ENCODE measurements around the gene PPP1R9B. TPM values are rescaled to one million over a fixed set of nuclear protein-coding genes. Genes with fewer than 3 reads are reported as not detected.

PPP1R9B gene
- polyA plus RNA-seq, 1 donor, result 30.7 TPM

GRCh38 chr17:50187751-50188530 lies 37.5 kb upstream of the PPP1R9B start:
- no peak for DNase-seq
- no peak overlapping the region for H3K27ac ChIP-seq (ENCODE audit: low read length)
- peaks cover 4% of the 10 kb centered on the region for H3K9me3 ChIP-seq (ENCODE audit: control insufficient read depth, low read depth, low read length)
- no peaks in the 10 kb centered on the region for H3K27me3 ChIP-seq (ENCODE audit: control insufficient read depth, insufficient read depth, low read length)
- no peak overlapping the region for H3K4me3 ChIP-seq (ENCODE audit: low read length)
- no CpG with 5 or more reads among the region's 17 CpGs for WGBS (ENCODE audit: insufficient coverage, low lambda C conversion rate)
- peaks cover 73% of the 10 kb centered on the region for H3K36me3 ChIP-seq (ENCODE audit: control insufficient read depth, insufficient read depth, low read length)
- no peaks in the 10 kb centered on the region for H3K4me1 ChIP-seq (ENCODE audit: control insufficient read depth, insufficient read depth, low read length)

- no CpG with 5 or more reads among the region's 4 CpGs for WGBS (ENCODE audit: insufficient coverage, low lambda C conversion rate)
- H3K27ac ChIP-seq (ENCODE audit: low read length), result no peak overlapping the region
- no peak overlapping the region for H3K4me3 ChIP-seq (ENCODE audit: low read length)
- H3K36me3 ChIP-seq (ENCODE audit: control insufficient read depth, insufficient read depth, low read length), result peaks cover 68% of the 10 kb centered on the region
- no peaks in the 10 kb centered on the region for H3K4me1 ChIP-seq (ENCODE audit: control insufficient read depth, insufficient read depth, low read length)
- H3K9me3 ChIP-seq (ENCODE audit: control insufficient read depth, low read depth, low read length), result peaks cover 4% of the 10 kb centered on the region
- no peak for DNase-seq
- H3K27me3 ChIP-seq (ENCODE audit: control insufficient read depth, insufficient read depth, low read length), result no peaks in the 10 kb centered on the region
Measured at GRCh38 chr17:50187394-50187725, 36.9 kb upstream of the PPP1R9B start.

- H3K4me1 ChIP-seq (ENCODE audit: control insufficient read depth, insufficient read depth, low read length), result no peaks in the 10 kb centered on the region
- no peak for DNase-seq
- peaks cover 62% of the 10 kb centered on the region for H3K36me3 ChIP-seq (ENCODE audit: control insufficient read depth, insufficient read depth, low read length)
- H3K4me3 ChIP-seq (ENCODE audit: low read length), result no peak overlapping the region
- H3K9me3 ChIP-seq (ENCODE audit: control insufficient read depth, low read depth, low read length), result peaks cover 4% of the 10 kb centered on the region
- H3K27me3 ChIP-seq (ENCODE audit: control insufficient read depth, insufficient read depth, low read length), result no peaks in the 10 kb centered on the region
- no CpG with 5 or more reads among the region's 24 CpGs for WGBS (ENCODE audit: insufficient coverage, low lambda C conversion rate)
- no peak overlapping the region for H3K27ac ChIP-seq (ENCODE audit: low read length)
Measured at GRCh38 chr17:50186661-50187393, 36.4 kb upstream of the PPP1R9B start.

- H3K27ac ChIP-seq (ENCODE audit: low read length), result no peak overlapping the region
- no peaks in the 10 kb centered on the region for H3K27me3 ChIP-seq (ENCODE audit: control insufficient read depth, insufficient read depth, low read length)
- peaks cover 53% of the 10 kb centered on the region for H3K36me3 ChIP-seq (ENCODE audit: control insufficient read depth, insufficient read depth, low read length)
- H3K9me3 ChIP-seq (ENCODE audit: control insufficient read depth, low read depth, low read length), result peaks cover 4% of the 10 kb centered on the region
- WGBS (ENCODE audit: insufficient coverage, low lambda C conversion rate), result 92% methylated on average over 5 of the region's 31 CpGs
- no peak for DNase-seq
- no peaks in the 10 kb centered on the region for H3K4me1 ChIP-seq (ENCODE audit: control insufficient read depth, insufficient read depth, low read length)
- no peak overlapping the region for H3K4me3 ChIP-seq (ENCODE audit: low read length)
Measured at GRCh38 chr17:50185631-50186471, 35.4 kb upstream of the PPP1R9B start.

- Histone ChIP-seq H3K27me3 (ENCODE audit: control insufficient read depth, insufficient read depth, low read length) (no peaks in the 10 kb centered on the region), H3K9me3 (ENCODE audit: control insufficient read depth, low read depth, low read length) (peaks cover 4% of the 10 kb centered on the region), H3K4me3 (ENCODE audit: low read length) (no peak overlapping the region), H3K4me1 (ENCODE audit: control insufficient read depth, insufficient read depth, low read length) (no peaks in the 10 kb centered on the region), H3K36me3 (ENCODE audit: control insufficient read depth, insufficient read depth, low read length) (peaks cover 43% of the 10 kb centered on the region), H3K27ac (ENCODE audit: low read length) (no peak overlapping the region)
- DNase-seq, result no peak
- no CpG with 5 or more reads among the region's 19 CpGs for WGBS (ENCODE audit: insufficient coverage, low lambda C conversion rate)
Measured at GRCh38 chr17:50184611-50185398, 34.3 kb upstream of the PPP1R9B start.

- Histone ChIP-seq H3K36me3 (ENCODE audit: control insufficient read depth, insufficient read depth, low read length) (peaks cover 36% of the 10 kb centered on the region), H3K4me3 (ENCODE audit: low read length) (no peak overlapping the region), H3K27ac (ENCODE audit: low read length) (no peak overlapping the region), H3K27me3 (ENCODE audit: control insufficient read depth, insufficient read depth, low read length) (no peaks in the 10 kb centered on the region), H3K4me1 (ENCODE audit: control insufficient read depth, insufficient read depth, low read length) (no peaks in the 10 kb centered on the region), H3K9me3 (ENCODE audit: control insufficient read depth, low read depth, low read length) (peaks cover 4% of the 10 kb centered on the region)
- WGBS (ENCODE audit: insufficient coverage, low lambda C conversion rate), result no CpG with 5 or more reads among the region's 8 CpGs
- no peak for DNase-seq
Measured at GRCh38 chr17:50184064-50184463, 33.6 kb upstream of the PPP1R9B start.

- H3K4me1 ChIP-seq (ENCODE audit: control insufficient read depth, insufficient read depth, low read length), result peaks cover 4% of the 10 kb centered on the region
- H3K36me3 ChIP-seq (ENCODE audit: control insufficient read depth, insufficient read depth, low read length), result peaks cover 30% of the 10 kb centered on the region
- no peak overlapping the region for H3K4me3 ChIP-seq (ENCODE audit: low read length)
- H3K9me3 ChIP-seq (ENCODE audit: control insufficient read depth, low read depth, low read length), result peaks cover 4% of the 10 kb centered on the region
- WGBS (ENCODE audit: insufficient coverage, low lambda C conversion rate), result 80% methylated on average over 2 of the region's 12 CpGs
- DNase-seq, result no peak
- no peak overlapping the region for H3K27ac ChIP-seq (ENCODE audit: low read length)
- no peaks in the 10 kb centered on the region for H3K27me3 ChIP-seq (ENCODE audit: control insufficient read depth, insufficient read depth, low read length)
Measured at GRCh38 chr17:50183421-50183994, 33.0 kb upstream of the PPP1R9B start.

GRCh38 chr17:50182783-50183420 lies 32.4 kb upstream of the PPP1R9B start:
- H3K4me3 ChIP-seq (ENCODE audit: low read length), result no peak overlapping the region
- peaks cover 4% of the 10 kb centered on the region for H3K9me3 ChIP-seq (ENCODE audit: control insufficient read depth, low read depth, low read length)
- peaks cover 10% of the 10 kb centered on the region for H3K4me1 ChIP-seq (ENCODE audit: control insufficient read depth, insufficient read depth, low read length)
- no peak for DNase-seq
- WGBS (ENCODE audit: insufficient coverage, low lambda C conversion rate), result 90% methylated on average over 4 of the region's 18 CpGs
- H3K27ac ChIP-seq (ENCODE audit: low read length), result no peak overlapping the region
- H3K27me3 ChIP-seq (ENCODE audit: control insufficient read depth, insufficient read depth, low read length), result no peaks in the 10 kb centered on the region
- peaks cover 24% of the 10 kb centered on the region for H3K36me3 ChIP-seq (ENCODE audit: control insufficient read depth, insufficient read depth, low read length)
